Ectodermal cell (in vitro differentiated cells): ENCODE measurements around the gene PAQR4.

Source experiments
- H3K27ac ChIP-seq: 2 replicates; pipeline ENCODE4 v1.7.0; 2013; ENCODE audit warnings: mild to moderate bottlenecking, low read depth, low read length; ENCODE audit not compliant: insufficient read depth, poor library complexity, severe bottlenecking
- H3K27me3 ChIP-seq: 2 replicates; pipeline ENCODE4 v1.7.0; 2013; ENCODE audit warnings: mild to moderate bottlenecking, low read length; ENCODE audit not compliant: insufficient read depth, control insufficient read depth, poor library complexity, severe bottlenecking
- H3K36me3 ChIP-seq: one replicate; pipeline ENCODE4 v1.7.0; 2013; ENCODE audit warnings: low read length; ENCODE audit not compliant: control insufficient read depth, insufficient read depth
- H3K4me1 ChIP-seq: one replicate; pipeline ENCODE4 v1.7.0; 2013; ENCODE audit warnings: low read length; ENCODE audit not compliant: control insufficient read depth, insufficient read depth
- H3K4me3 ChIP-seq: 2 replicates; pipeline ENCODE4 v1.7.0; 2013; ENCODE audit warnings: low read depth, low read length, control low read depth; ENCODE audit not compliant: insufficient read depth
- H3K9me3 ChIP-seq: 2 replicates; pipeline ENCODE4 v1.7.0; 2013; ENCODE audit warnings: mild to moderate bottlenecking, low read length, moderate library complexity; ENCODE audit not compliant: control insufficient read depth
- WGBS, 2 experiments: methylation state at CpG; one replicate each; pipeline ENCODE4 v1.1.7; 2013; ENCODE audit warnings: missing lambda C conversion rate in 2 of 2; 5-methylcytosine and 5-hydroxymethylcytosine counted together

Gene PAQR4

DNA sequence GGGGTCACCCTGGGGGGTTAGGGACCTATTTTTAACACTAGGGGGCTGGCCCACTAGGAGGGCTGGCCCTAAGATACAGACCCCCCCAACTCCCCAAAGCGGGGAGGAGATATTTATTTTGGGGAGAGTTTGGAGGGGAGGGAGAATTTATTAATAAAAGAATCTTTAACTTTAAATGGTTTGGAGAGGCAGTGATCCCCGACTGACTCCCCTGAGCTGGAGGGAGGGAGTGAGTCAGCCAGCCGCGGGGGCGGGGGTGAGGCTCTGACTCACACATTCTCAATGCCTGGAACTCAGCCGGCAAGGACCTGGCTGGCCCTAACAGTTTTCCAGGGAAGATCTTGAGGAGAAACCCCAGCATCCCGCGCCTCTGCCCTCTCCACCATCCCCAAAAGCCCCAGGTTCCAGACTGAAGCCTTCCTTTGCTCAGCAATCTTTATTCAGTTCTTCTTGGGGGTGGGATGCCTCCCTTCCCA, 53.1 kb downstream of the PAQR4 start:
- H3K4me1 ChIP-seq: peaks cover 25% of the 10 kb centered on the region
- H3K27me3 ChIP-seq: peaks cover 3% of the 10 kb centered on the region
- H3K9me3 ChIP-seq: no peaks in the 10 kb centered on the region
- peak overlapping the region; percentile 83 for H3K27ac ChIP-seq
- peak overlapping the region; percentile 56 for H3K4me3 ChIP-seq
- 6 to 10% methylated on average over 7 to 8 of the region's 8 CpGs for WGBS, 2 experiments
- peaks cover 17% of the 10 kb centered on the region for H3K36me3 ChIP-seq

DNA sequence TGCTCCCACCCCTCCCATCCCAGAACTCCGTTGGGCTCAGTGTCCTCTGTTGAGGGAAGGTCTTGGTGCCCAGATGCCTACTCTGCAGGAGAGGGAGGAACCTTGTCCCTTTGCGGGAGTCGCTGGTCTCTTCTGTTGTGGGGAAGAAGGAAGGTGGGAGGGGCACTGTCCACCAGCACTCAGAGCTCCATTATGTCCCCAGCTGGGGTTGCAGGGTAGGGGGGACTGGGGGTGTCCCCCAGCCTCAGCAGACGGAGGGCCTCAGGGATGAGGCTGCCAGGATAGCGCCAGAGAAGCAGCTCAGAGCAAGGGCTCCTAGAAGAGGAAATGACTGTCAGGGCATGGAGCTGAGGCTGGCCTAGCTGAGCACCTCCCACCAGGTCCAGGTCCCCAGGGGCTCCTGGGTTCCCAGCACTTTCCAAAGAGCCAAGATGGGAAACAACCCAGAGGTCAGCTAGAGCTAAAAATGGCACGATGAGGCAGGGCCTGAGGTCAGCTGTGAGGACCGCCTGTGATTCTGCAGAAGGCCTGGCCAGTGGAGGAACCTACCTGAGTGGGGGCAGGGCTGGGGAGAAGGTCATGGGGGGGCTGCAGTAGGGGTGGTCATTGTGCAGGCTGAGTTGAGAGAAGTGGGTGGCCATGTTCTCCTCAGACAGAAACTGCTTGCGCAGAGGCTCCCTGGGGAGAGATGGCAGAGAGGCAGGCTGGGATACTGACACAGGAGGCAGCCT, 53.7 kb downstream of the PAQR4 start:
- H3K4me1 ChIP-seq: peaks cover 25% of the 10 kb centered on the region
- H3K9me3 ChIP-seq: no peaks in the 10 kb centered on the region
- 27 to 33% methylated on average over 8 of the region's 8 CpGs for WGBS, 2 experiments
- no peaks in the 10 kb centered on the region for H3K27me3 ChIP-seq
- peaks cover 17% of the 10 kb centered on the region for H3K36me3 ChIP-seq
- H3K27ac ChIP-seq: peak overlapping the region; percentile 83
- H3K4me3 ChIP-seq: peak overlapping the region; percentile 60
